Esophagus muscularis mucosa (tissue), 4 donors: Measurements from ENCODE around the gene PRKAG2. TPM values are rescaled to one million over a fixed set of nuclear protein-coding genes. Genes with fewer than 3 reads are reported as not detected.

Source experiments
- DNase-seq: peaks from one replicate; pipeline ENCODE4 v3.0.0-alpha.2; 2017; ENCODE audit errors: extremely low spot score
- H3K27ac ChIP-seq, 4 donors: fragments of 200-600 bp; sonication (generic); replicated peaks in 1 of 4; 1 replicate in 3 of 4; 2 replicates in 1 of 4; pipeline ENCODE4 v1.5.1; 2016 to 2019; ENCODE audit warnings: mild to moderate bottlenecking in 1 of 4
- H3K27me3 ChIP-seq, 4 donors: fragments of 200-600 bp; sonication (generic); one replicate each; pipeline versions ENCODE4 v1.5.1 to v1.6.0; 2016 to 2019
- H3K36me3 ChIP-seq, 4 donors: fragments of 200-600 bp; sonication (generic); one replicate each; pipeline ENCODE4 v1.5.1; 2016 to 2019
- H3K4me1 ChIP-seq, 4 donors: fragments of 200-600 bp; sonication (generic); one replicate each; pipeline ENCODE4 v1.5.1; 2016 to 2019
- H3K4me3 ChIP-seq, 4 donors: fragments of 200-600 bp; sonication (generic); 1 replicate in 2 of 4; 2 replicates in 2 of 4; pipeline ENCODE4 v1.5.1; 2016 to 2019; ENCODE audit warnings: mild to moderate bottlenecking in 4 of 4, moderate library complexity in 1 of 4
- H3K9me3 ChIP-seq, 4 donors: fragments of 200-600 bp; sonication (generic); 1 replicate in 3 of 4; 2 replicates in 1 of 4; pipeline ENCODE4 v1.5.1; 2016 to 2019
- CTCF ChIP-seq, 3 experiments: fragments of 200-600 bp in 2 of 3; fragments of 450-650 bp in 1 of 3; sonication (generic) in 2 of 3; IDR thresholded peaks; one replicate each; pipeline ENCODE4 v1.5.1; 2017 to 2019; ENCODE audit warnings: antibody characterized with exemption in 3 of 3, mild to moderate bottlenecking in 2 of 3, moderate library complexity in 1 of 3
- EP300 ChIP-seq: sonication (generic); formaldehyde crosslinking; IDR thresholded peaks from one replicate; pipeline ENCODE4 v1.6.1; 2017; ENCODE audit warnings: antibody characterized with exemption
- POLR2A ChIP-seq: fragments of 450-650 bp; IDR thresholded peaks from one replicate; pipeline ENCODE4 v1.6.1; 2017; ENCODE audit warnings: antibody characterized with exemption, moderate library complexity, mild to moderate bottlenecking, low read depth
- POLR2AphosphoS5 ChIP-seq, 2 donors: sonication (generic); formaldehyde crosslinking; IDR thresholded peaks; one replicate each; pipeline ENCODE4 v1.6.1; 2017; ENCODE audit warnings: antibody characterized with exemption in 2 of 2
- WGBS: methylation state at CpG from one replicate; pipeline ENCODE4 v1.1.5; 2018; 5-methylcytosine and 5-hydroxymethylcytosine counted together
- intact Hi-C: fragments of 100-400 bp; cut with DNase I; formaldehyde crosslinking; loops from one replicate; pipeline ENCODE4 v1.15.1; 2023
- total RNA-seq, 4 donors: library from RNA; depleted of rRNA; stranded (reverse); fragments of >200 nt; gene quantifications; one replicate each; pipeline versions ENCODE4 v1.1.0 to v1.2.1, GENCODE V29; 2016

PRKAG2 gene
- total RNA-seq, 4 donors from 2014 or later = 51.3 to 97.2 (median 77.5) TPM

- no peak overlapping the region for H3K4me3 ChIP-seq
- no peaks in the 10 kb centered on the region for H3K36me3 ChIP-seq
- H3K9me3 ChIP-seq = no peaks in the 10 kb centered on the region
- WGBS = 98% methylated on average over 4 of the region's 10 CpGs
- H3K27me3 ChIP-seq = peaks cover 0 to 45% (median 0%) of the 10 kb centered on the region in 4 donors
- H3K27ac ChIP-seq = no peak overlapping the region
- no peak for TF ChIP-seq EP300
- no peak for TF ChIP-seq CTCF (IDR thresholded peaks at IDR 0.05)
- TF ChIP-seq POLR2AphosphoS5 (IDR thresholded peaks at IDR 0.05) = no peak
- no peak for TF ChIP-seq POLR2A
- intact Hi-C loops = no loop called here
- H3K4me1 ChIP-seq = peaks cover 0 to 10% (median 7%) of the 10 kb centered on the region in 4 donors
- DNase-seq = no peak
Measured at GRCh38 chr7:151895631-151896031, 18.7 kb upstream of the PRKAG2 start.

GRCh38 chr7:151895008-151895630, 18.2 kb upstream of the PRKAG2 start:
- Histone ChIP-seq H3K4me3 (no peak overlapping the region), H3K4me1 (peaks cover 0 to 10% (median 7%) of the 10 kb centered on the region in 4 donors), H3K9me3 (no peaks in the 10 kb centered on the region), H3K27me3 (peaks cover 0 to 50% (median 0%) of the 10 kb centered on the region in 4 donors), H3K27ac (no peak overlapping the region), H3K36me3 (no peaks in the 10 kb centered on the region)
- WGBS = 82% methylated on average over 21 of the region's 21 CpGs
- intact Hi-C loops = no loop called here
- TF ChIP-seq POLR2A = no peak
- TF ChIP-seq CTCF (IDR thresholded peaks at IDR 0.05) = no peak
- TF ChIP-seq POLR2AphosphoS5 (IDR thresholded peaks at IDR 0.05) = no peak
- no peak for TF ChIP-seq EP300
- no peak for DNase-seq

- H3K4me1 ChIP-seq = peaks cover 0 to 10% (median 7%) of the 10 kb centered on the region in 4 donors
- no peak for DNase-seq
- H3K36me3 ChIP-seq = no peaks in the 10 kb centered on the region
- peaks cover 0 to 44% (median 0%) of the 10 kb centered on the region in 4 donors for H3K27me3 ChIP-seq
- TF ChIP-seq CTCF (IDR thresholded peaks at IDR 0.05) = no peak
- TF ChIP-seq POLR2A = no peak
- TF ChIP-seq POLR2AphosphoS5 (IDR thresholded peaks at IDR 0.05) = no peak
- no peak for TF ChIP-seq EP300
- no peaks in the 10 kb centered on the region for H3K9me3 ChIP-seq
- 87% methylated on average over 37 of the region's 40 CpGs for WGBS
- intact Hi-C loops = no loop called here
- H3K4me3 ChIP-seq = no peak overlapping the region
- H3K27ac ChIP-seq = no peak overlapping the region
Measured at GRCh38 chr7:151894111-151895007, 17.4 kb upstream of the PRKAG2 start.

- H3K4me1 ChIP-seq = peaks cover 0 to 10% (median 7%) of the 10 kb centered on the region in 4 donors
- TF ChIP-seq POLR2A (no peak), CTCF (IDR thresholded peaks at IDR 0.05) (no peak), POLR2AphosphoS5 (IDR thresholded peaks at IDR 0.05) (no peak), EP300 (no peak)
- no peaks in the 10 kb centered on the region for H3K9me3 ChIP-seq
- peaks cover 0 to 38% (median 0%) of the 10 kb centered on the region in 4 donors for H3K27me3 ChIP-seq
- 77% methylated on average over 3 of the region's 9 CpGs for WGBS
- no peak for DNase-seq
- H3K27ac ChIP-seq = no peak overlapping the region
- no peaks in the 10 kb centered on the region for H3K36me3 ChIP-seq
- intact Hi-C loops = no loop called here
- no peak overlapping the region for H3K4me3 ChIP-seq
Measured at GRCh38 chr7:151893405-151893923, 16.5 kb upstream of the PRKAG2 start.
